Colonic mucosa (tissue), 4 donors: Measurements from ENCODE around the gene BRDT. TPM values are rescaled to one million over a fixed set of nuclear protein-coding genes. Genes with fewer than 3 reads are reported as not detected.

Source experiments
- DNase-seq: peaks from one replicate; pipeline ENCODE4 v3.0.0-alpha.2; 2020
- H3K27ac ChIP-seq: fragments of 200-600 bp; one replicate; pipeline ENCODE4 v1.8.0; 2021
- H3K27me3 ChIP-seq: fragments of 200-600 bp; one replicate; pipeline ENCODE4 v1.8.0; 2021
- H3K36me3 ChIP-seq: fragments of 200-600 bp; one replicate; pipeline ENCODE4 v1.8.0; 2021
- H3K4me1 ChIP-seq: fragments of 200-600 bp; one replicate; pipeline ENCODE4 v1.8.0; 2021; ENCODE audit warnings: mild to moderate bottlenecking
- H3K4me3 ChIP-seq: fragments of 200-600 bp; one replicate; pipeline ENCODE4 v1.8.0; 2021
- H3K9ac ChIP-seq, 2 donors: one replicate each; pipeline ENCODE4 v1.7.0; 2013; ENCODE audit warnings: control low read depth in 2 of 2, low read depth in 2 of 2, low read length in 2 of 2
- H3K9me3 ChIP-seq: fragments of 200-600 bp; one replicate; pipeline ENCODE4 v1.8.0; 2021
- CTCF ChIP-seq: fragments of 200-600 bp; IDR thresholded peaks from one replicate; pipeline ENCODE4 v1.8.0; 2022; ENCODE audit warnings: antibody characterized with exemption, mild to moderate bottlenecking
- intact Hi-C: fragments of 100-400 bp; cut with DNase I; formaldehyde crosslinking; loops from one replicate; pipeline ENCODE4 v1.14.1; 2022
- total RNA-seq, 2 donors: library from RNA; stranded (reverse); fragmentation: NEBNext Ultra II Directional in 1 of 2; extraction: Animal tissue kit (Norgen Biotek cat#: 25700) in 1 of 2; gene quantifications; one replicate each; pipeline ENCODE4 v1.2.1, GENCODE V29; 2021
- donor health status: healthy.
- donor health status: DM: no; HTN: no; CAD: no.
- donor health status: DM: no; HTN: no; CAD: no.

BRDT gene
- total RNA-seq, 2 donors from 2014 or later, result not detected

GRCh38 chr1:91929250-91929649, 20.0 kb upstream of the BRDT start:
- Histone ChIP-seq H3K27ac (no peak overlapping the region), H3K4me1 (no peaks in the 10 kb centered on the region), H3K4me3 (no peak overlapping the region), H3K9ac (no peak overlapping the region), H3K36me3 (no peaks in the 10 kb centered on the region), H3K9me3 (no peaks in the 10 kb centered on the region), H3K27me3 (no peaks in the 10 kb centered on the region)
- DNase-seq, result no peak
- intact Hi-C loops, result no loop called here
- no peak for TF ChIP-seq CTCF

- TF ChIP-seq CTCF, result no peak
These were observed 11.6 kb upstream of the BRDT start for GRCh38 chr1:91937613-91938012.

GRCh38 chr1:91940496-91940895, 8.7 kb upstream of the BRDT start:
- H3K4me3 ChIP-seq, result no peak overlapping the region
- no peak overlapping the region for H3K27ac ChIP-seq
- no peak for DNase-seq
- no peaks in the 10 kb centered on the region for H3K9me3 ChIP-seq
- no peak for TF ChIP-seq CTCF
- no peaks in the 10 kb centered on the region for H3K27me3 ChIP-seq
- intact Hi-C loops, result no loop called here
- H3K4me1 ChIP-seq, result no peaks in the 10 kb centered on the region
- H3K9ac ChIP-seq, result no peak overlapping the region
- H3K36me3 ChIP-seq, result no peaks in the 10 kb centered on the region

More at GRCh38 chr1:91937613-91938012, 11.6 kb upstream of the BRDT start:
- DNase-seq, result no peak
- Histone ChIP-seq H3K9me3 (no peaks in the 10 kb centered on the region), H3K4me3 (no peak overlapping the region), H3K4me1 (no peaks in the 10 kb centered on the region), H3K9ac (no peak overlapping the region), H3K27ac (no peak overlapping the region), H3K36me3 (no peaks in the 10 kb centered on the region), H3K27me3 (no peaks in the 10 kb centered on the region)
- intact Hi-C loops, result no loop called here

- Histone ChIP-seq H3K9me3 (no peaks in the 10 kb centered on the region), H3K27ac (no peak overlapping the region), H3K4me1 (no peaks in the 10 kb centered on the region), H3K4me3 (no peak overlapping the region), H3K27me3 (no peaks in the 10 kb centered on the region), H3K36me3 (no peaks in the 10 kb centered on the region), H3K9ac (no peak overlapping the region)
- no peak for DNase-seq
- intact Hi-C loops, result no loop called here
- TF ChIP-seq CTCF, result no peak
These were observed 5.1 kb upstream of the BRDT start for GRCh38 chr1:91944087-91944486.

GRCh38 chr1:91948097-91948496, 1.1 kb upstream of the BRDT start:
- Histone ChIP-seq H3K9ac (no peak overlapping the region), H3K36me3 (no peaks in the 10 kb centered on the region), H3K27ac (no peak overlapping the region), H3K27me3 (no peaks in the 10 kb centered on the region), H3K4me1 (no peaks in the 10 kb centered on the region), H3K4me3 (no peak overlapping the region), H3K9me3 (no peaks in the 10 kb centered on the region)
- TF ChIP-seq CTCF, result no peak
- intact Hi-C loops, result no loop called here
- no peak for DNase-seq
